Measurements from ENCODE around the gene ZDHHC22. TPM values are rescaled to one million over a fixed set of nuclear protein-coding genes. Genes with fewer than 3 reads are reported as not detected.

ZDHHC22 gene
- total and polyA plus RNA-seq, 2 of the 13 experiments (the other 11 are each of a cell fraction or from before 2014, with no cell fraction given) = not detected

- Histone ChIP-seq H3K4me1 (ENCODE audit: insufficient read depth, low read length) (peaks cover 19% of the 10 kb centered on the region), H3K4me3 (replicated peaks in 1 of 3; ENCODE audit: insufficient read depth in 1 of 3, low read depth in 2 of 3, low read length in 3 of 3) (no peak overlapping the region), H3K36me3 (replicated peaks in 1 of 2; ENCODE audit: control insufficient read depth in 1 of 2, insufficient read depth in 2 of 2, low read length in 2 of 2) (no peaks in the 10 kb centered on the region), H3K79me2 (ENCODE audit: insufficient read depth, low read length) (no peaks in the 10 kb centered on the region), H3K27ac (ENCODE audit: extremely low read length, insufficient read depth, low read length) (no peak overlapping the region), H2AFZ (ENCODE audit: low read length) (no peak overlapping the region), H3K9ac (ENCODE audit: insufficient read depth, low read depth, low read length) (no peak overlapping the region), H4K20me1 (ENCODE audit: insufficient read depth, low read length) (peaks cover 9% of the 10 kb centered on the region; the same call in 1 of the 2 replicates), H3K4me2 (ENCODE audit: low read depth, low read length) (no peak overlapping the region), H3K9me3 (ENCODE audit: low read length) (no peaks in the 10 kb centered on the region), H3K27me3 (ENCODE audit: control insufficient read depth in 1 of 2, insufficient read depth in 2 of 2, low read length in 2 of 2) (peaks cover 5 to 54% of the 10 kb centered on the region in 2 experiments; a peak in 4 of 5 replicates)
- no peak for DNase-seq (ENCODE audit: low spot score)
- ChIA-PET POLR2A (no interaction called here), CTCF (ENCODE audit: low intra/inter-chr PET ratio, low total read pairs) (no interaction called here)
- intact Hi-C loops (cut with micrococcal nuclease; ENCODE audit: unreplicated experiment) (no loop called here), in situ Hi-C loops (cut with HindIII; ENCODE audit: extremely low pct_ligation_motif_present, low pct_unique_long_range_greater_than_20kb) (loop anchor here (5.0 kb wide), 1 partner anchor 64 kb away; no protein-coding TSS in a partner anchor)
- ATAC-seq = no peak
- BruUV-seq (replicated peaks) = no TSS peak
- WGBS (ENCODE audit: low lambda C conversion rate) = 0% methylated on average over 2 of the region's 4 CpGs
- FAIRE-seq = no peak
- TF ChIP-seq ATM (IDR thresholded peaks at IDR 0.05; ENCODE audit: borderline replicate concordance) = no peak
- no peak for TF ChIP-seq ZNF343 (CRISPR knock-in tag; IDR thresholded peaks at IDR 0.05)
- no peak for TF ChIP-seq ZNF746 (CRISPR knock-in tag; IDR thresholded peaks at IDR 0.05)
- TF ChIP-seq E2F5 (CRISPR knock-in tag; conservative IDR thresholded peaks at IDR 0.05) = no peak
- TF ChIP-seq ZNF609 (CRISPR knock-in tag; IDR thresholded peaks at IDR 0.05; ENCODE audit: borderline replicate concordance) = no peak
- TF ChIP-seq YEATS4 (CRISPR knock-in tag; IDR thresholded peaks at IDR 0.05; ENCODE audit: borderline replicate concordance) = no peak
- TF ChIP-seq FOSL1 (CRISPR knock-in tag; IDR thresholded peaks at IDR 0.05; ENCODE audit: borderline replicate concordance) = no peak
- no peak for TF ChIP-seq ZNF570 (CRISPR knock-in tag; IDR thresholded peaks at IDR 0.05; ENCODE audit: borderline replicate concordance)
- TF ChIP-seq ZNF431 (CRISPR knock-in tag; IDR thresholded peaks at IDR 0.05; ENCODE audit: borderline replicate concordance, low read depth) = no peak
- TF ChIP-seq PRMT3 (CRISPR knock-in tag; IDR thresholded peaks at IDR 0.05; ENCODE audit: borderline replicate concordance, low read depth) = no peak
These were observed 1.5 kb upstream of the ZDHHC22 start for GRCh38 chr14:77143071-77143470.

Data from HepG2 (cell line).